H1 (cell line): ENCODE measurements around the gene POLDIP3. TPM values are rescaled to one million over a fixed set of nuclear protein-coding genes. Genes with fewer than 3 reads are reported as not detected.

Experiments
- CTCF ChIA-PET: fragments of 300-600 bp; sonication (Branson Sonifier 250); formaldehyde crosslinking; loops from one replicate; lab custom pipeline; 2021; ENCODE audit not compliant: partially characterized antibody; lab: Charles Lee
- POLR2A ChIA-PET: fragments of 300-600 bp; sonication (Branson Sonifier 250); formaldehyde crosslinking; loops from one replicate; lab custom pipeline; 2021; ENCODE audit warnings: inconsistent platforms; ENCODE audit not compliant: partially characterized antibody; lab: Charles Lee
- DNase-seq, 2 experiments: peaks; one replicate each; pipeline versions ENCODE4 v3.0.0 to v3.0.0-alpha.2; 2010 to 2022; ENCODE audit warnings: low spot score in 2 of 2, low read depth in 1 of 2, mixed read lengths in 1 of 2
- FAIRE-seq: peaks from 2 replicates; lab custom pipeline; 2011; peaks lifted over from hg19 to GRCh38; lab: Jason Lieb, UNC
- H2AFZ ChIP-seq: 2 replicates; pipeline ENCODE4 v1.8.1; 2012; ENCODE audit warnings: low read length, inconsistent platforms
- H2AK5ac ChIP-seq: 2 replicates; pipeline ENCODE4 v1.6.1; 2013; ENCODE audit warnings: low read depth, low read length
- H2BK120ac ChIP-seq: replicated peaks from 2 replicates; pipeline ENCODE3; 2013; ENCODE audit warnings: low read depth, low read length, inconsistent platforms
- H2BK12ac ChIP-seq: 2 replicates; pipeline ENCODE4 v1.6.1; 2013; ENCODE audit warnings: low read depth, low read length
- H2BK15ac ChIP-seq: 2 replicates; pipeline ENCODE4 v1.6.1; 2013; ENCODE audit warnings: low read length
- H2BK20ac ChIP-seq: 2 replicates; pipeline ENCODE4 v1.6.1; 2013; ENCODE audit warnings: low read length
- H2BK5ac ChIP-seq: 2 replicates; pipeline ENCODE4 v1.6.1; 2013; ENCODE audit warnings: low read depth, low read length
- H3K14ac ChIP-seq: 2 replicates; pipeline ENCODE4 v1.6.1; 2013; ENCODE audit warnings: inconsistent platforms; ENCODE audit not compliant: insufficient read length
- H3K18ac ChIP-seq: 2 replicates; pipeline ENCODE4 v1.6.1; 2013; ENCODE audit warnings: low read length; ENCODE audit errors: extremely low read depth
- H3K23ac ChIP-seq: 2 replicates; pipeline ENCODE4 v1.6.1; 2013; ENCODE audit warnings: inconsistent platforms; ENCODE audit not compliant: insufficient read length
- H3K23me2 ChIP-seq: 2 replicates; pipeline ENCODE4 v1.6.1; 2013; ENCODE audit warnings: low read depth, low read length
- H3K27ac ChIP-seq: 2 replicates; pipeline ENCODE4 v1.6.1; 2011; ENCODE audit warnings: low read depth, low read length, inconsistent platforms
- H3K27me3 ChIP-seq, 4 experiments: replicated peaks in 1 of 4; 1 replicate in 1 of 4; 2 replicates in 3 of 4; pipeline versions ENCODE4 v1.6.1 to v1.8.1; 2011 to 2013; ENCODE audit warnings: low read length in 3 of 4, mild to moderate bottlenecking in 3 of 4, inconsistent platforms in 2 of 4, mixed read lengths in 2 of 4, moderate library complexity in 1 of 4; ENCODE audit not compliant: control insufficient read depth in 3 of 4, insufficient read depth in 3 of 4; ENCODE audit errors: extremely low read depth in 1 of 4
- H3K36me3 ChIP-seq, 4 experiments: 2 replicates each; pipeline versions ENCODE4 v1.6.1 to v1.8.1; 2011 to 2013; ENCODE audit warnings: mild to moderate bottlenecking in 4 of 4, low read length in 3 of 4, moderate library complexity in 2 of 4, control low read depth in 1 of 4, inconsistent platforms in 1 of 4; ENCODE audit not compliant: insufficient read depth in 4 of 4, control insufficient read depth in 2 of 4
- H3K4ac ChIP-seq: replicated peaks from 2 replicates; pipeline ENCODE3; 2013; ENCODE audit warnings: low read length, low read depth, mixed read lengths, inconsistent platforms; ENCODE audit not compliant: insufficient read length
- H3K4me1 ChIP-seq, 4 experiments: replicated peaks in 1 of 4; 1 replicate in 1 of 4; 2 replicates in 3 of 4; pipeline versions ENCODE4 v1.6.1 to v1.8.1; 2011 to 2013; ENCODE audit warnings: low read length in 3 of 4, inconsistent platforms in 2 of 4, mixed read lengths in 1 of 4; ENCODE audit not compliant: insufficient read depth in 4 of 4, control insufficient read depth in 3 of 4
- H3K4me2 ChIP-seq, 2 experiments: 2 replicates each; pipeline versions ENCODE4 v1.6.1 to v1.8.1; 2011 to 2013; ENCODE audit warnings: low read depth in 2 of 2, low read length in 2 of 2, control low read depth in 1 of 2, inconsistent platforms in 1 of 2, mild to moderate bottlenecking in 1 of 2; ENCODE audit not compliant: insufficient read depth in 1 of 2
- H3K4me3 ChIP-seq, 4 experiments: fragments of 200-600, 300-600 bp in 1 of 4; sonication (generic), shearing (Covaris generic), sonication (Bioruptor Twin) in 1 of 4; 2 replicates each; pipeline versions ENCODE4 v1.5.1 to v1.8.1; 2011 to 2016; ENCODE audit warnings: low read length in 4 of 4, low read depth in 3 of 4, control low read depth in 2 of 4, inconsistent platforms in 2 of 4, mild to moderate bottlenecking in 2 of 4, mixed read lengths in 1 of 4, moderate library complexity in 1 of 4; ENCODE audit not compliant: insufficient read depth in 2 of 4; ENCODE audit errors: extremely low read depth in 1 of 4
- H3K56ac ChIP-seq: replicated peaks from 2 replicates; pipeline ENCODE3; 2013; ENCODE audit warnings: low read depth, mild to moderate bottlenecking, mixed read lengths, low read length, inconsistent platforms; ENCODE audit not compliant: insufficient read length
- H3K79me1 ChIP-seq: 2 replicates; pipeline ENCODE4 v1.6.1; 2013; ENCODE audit warnings: low read depth, low read length, control low read depth
- H3K79me2 ChIP-seq, 2 experiments: 2 replicates each; pipeline versions ENCODE4 v1.6.1 to v1.8.1; 2012 to 2013; ENCODE audit warnings: low read length in 2 of 2, mild to moderate bottlenecking in 2 of 2, inconsistent platforms in 1 of 2; ENCODE audit not compliant: insufficient read depth in 2 of 2, control insufficient read depth in 1 of 2
- H3K9ac ChIP-seq, 4 experiments: replicated peaks in 1 of 4; 1 replicate in 1 of 4; 2 replicates in 3 of 4; pipeline versions ENCODE4 v1.6.1 to v1.8.1; 2011 to 2013; ENCODE audit warnings: low read depth in 3 of 4, low read length in 3 of 4, control low read depth in 2 of 4, mild to moderate bottlenecking in 2 of 4, moderate library complexity in 2 of 4, inconsistent platforms in 1 of 4; ENCODE audit errors: extremely low read depth in 1 of 4
- H3K9me3 ChIP-seq, 2 experiments: 2 replicates each; pipeline versions ENCODE4 v1.6.1 to v1.8.1; 2012 to 2013; ENCODE audit warnings: mild to moderate bottlenecking in 2 of 2, moderate library complexity in 2 of 2, control low read depth in 1 of 2, inconsistent platforms in 1 of 2, low read depth in 1 of 2, low read length in 1 of 2, mixed read lengths in 1 of 2; ENCODE audit not compliant: insufficient read depth in 2 of 2
- H4K20me1 ChIP-seq, 2 experiments: replicated peaks in 1 of 2; 2 replicates each; pipeline versions ENCODE3 to v1.8.1; 2011 to 2013; ENCODE audit warnings: inconsistent platforms in 2 of 2, low read length in 2 of 2, mild to moderate bottlenecking in 1 of 2; ENCODE audit not compliant: insufficient read depth in 2 of 2, control insufficient read depth in 1 of 2
- H4K5ac ChIP-seq: 2 replicates; pipeline ENCODE4 v1.6.1; 2013; ENCODE audit warnings: low read length, low read depth, mixed read lengths, inconsistent platforms; ENCODE audit not compliant: insufficient read length
- H4K8ac ChIP-seq: 2 replicates; pipeline ENCODE4 v1.8.0; 2013; ENCODE audit warnings: mild to moderate bottlenecking, moderate library complexity, low read length, inconsistent platforms; ENCODE audit not compliant: insufficient read depth; ENCODE audit errors: extremely low read depth
- H4K91ac ChIP-seq: replicated peaks from 2 replicates; pipeline ENCODE3; 2013; ENCODE audit warnings: low read length, mixed read lengths, inconsistent platforms; ENCODE audit not compliant: insufficient read length
- CHD2 ChIP-seq: IDR thresholded peaks from 2 replicates; pipeline ENCODE4 v1.6.1; 2012; ENCODE audit warnings: low read length, improper control_type of control experiment
- POLR2A ChIP-seq, 2 experiments: IDR thresholded peaks; 1 replicate in 1 of 2; 2 replicates in 1 of 2; pipeline ENCODE4 v1.6.1; 2011; ENCODE audit warnings: low read depth in 2 of 2, low read length in 2 of 2, mild to moderate bottlenecking in 2 of 2; ENCODE audit errors: control extremely low read depth in 1 of 2
- SIRT6 ChIP-seq: IDR thresholded peaks from one replicate; pipeline ENCODE4 v1.7.1; 2012; ENCODE audit warnings: low read length, inconsistent platforms
- SIX5 ChIP-seq: IDR thresholded peaks from 2 replicates; pipeline ENCODE4 v1.6.1; 2011; ENCODE audit warnings: mild to moderate bottlenecking, low read depth, low read length
- WGBS, 2 experiments: shearing (Covaris generic) in 1 of 2; methylation state at CpG; one replicate each; pipeline versions ENCODE4 v1.1.6 to v1.1.7; 2013 to 2015; ENCODE audit warnings: low lambda C conversion rate in 2 of 2, mixed read lengths in 2 of 2, inconsistent platforms in 1 of 2, low coverage in 1 of 2, missing lambda C conversion rate in 1 of 2; ENCODE audit not compliant: insufficient replicate concordance in 2 of 2, insufficient coverage in 1 of 2, insufficient read length in 1 of 2; ENCODE audit errors: extremely low coverage in 1 of 2, missing lambda C conversion rate in 1 of 2; 5-methylcytosine and 5-hydroxymethylcytosine counted together
- polyA plus RNA-seq, 7 experiments: library from polyadenylated mRNA; depleted of rRNA in 3 of 7; stranded (reverse) in 5 of 7; unstranded in 2 of 7; fragments of >200 nt in 5 of 7; fragments of 200-250 nt in 2 of 7; gene quantifications; 1 replicate in 5 of 7; 2 replicates in 1 of 7; 4 replicates in 1 of 7; pipeline versions ENCODE4 v1.2.1 to v1.2.3, GENCODE V29; 2011 to 2013; ENCODE audit warnings: missing spikeins in 2 of 7, mixed read lengths in 2 of 7
- total RNA-seq: library from RNA; stranded (reverse); fragmentation: NEBNext Ultra II Directional; extraction: Animal tissue kit (Norgen Biotek cat#: 25700); gene quantifications from 2 replicates; pipeline ENCODE4 v1.2.1, GENCODE V29; 2021

POLDIP3 gene
- total and polyA plus RNA-seq, 2 of the 8 experiments (the other 6 are each of a cell fraction or from before 2014, with no cell fraction given), result 43.5 to 84.6 TPM

GRCh38 chr22:42636506-42636905 is 21.8 kb upstream of the POLDIP3 start:
- no peak overlapping the region for H3K4me3 ChIP-seq

More at GRCh38 chr22:42636506-42636905, 21.8 kb upstream of the POLDIP3 start:
- Histone ChIP-seq H3K79me2 (peaks cover 0 to 2% of the 10 kb centered on the region in 2 experiments; a peak in 1 of 4 replicates), H2AFZ (no peak overlapping the region), H3K23ac (no peak overlapping the region), H3K79me1 (no peaks in the 10 kb centered on the region; the same call in 1 of the 2 replicates), H4K91ac (no peak overlapping the region), H4K20me1 (peaks cover 0 to 9% of the 10 kb centered on the region in 2 experiments), H3K56ac (no peak overlapping the region), H3K4ac (no peak overlapping the region), H2BK15ac (no peak overlapping the region), H2BK20ac (no peak overlapping the region), H3K4me1 (peaks cover 0 to 3% (median 1%) of the 10 kb centered on the region in 4 experiments; a peak in 2 of 7 replicates), H2BK12ac (no peak overlapping the region), H3K18ac (no peak overlapping the region), H2BK120ac (no peak overlapping the region), H2BK5ac (no peak overlapping the region), H3K9me3 (no peaks in the 10 kb centered on the region), H3K14ac (no peak overlapping the region), H4K8ac (no peak overlapping the region), H3K27me3 (no peaks in the 10 kb centered on the region), H3K23me2 (no peaks in the 10 kb centered on the region), H4K5ac (no peak overlapping the region), H2AK5ac (no peak overlapping the region), H3K36me3 (peaks cover 0 to 10% (median 3%) of the 10 kb centered on the region in 4 experiments; a peak in 4 of 8 replicates), H3K27ac (no peak overlapping the region), H3K4me2 (no peak overlapping the region), H3K9ac (no peak overlapping the region)
- 92% methylated on average over 17 of the region's 17 CpGs; no CpG with 5 or more reads in 1 of the 2 experiments for WGBS, 2 experiments
- DNase-seq (no peak), FAIRE-seq (no peak)
- ChIA-PET POLR2A (interaction anchor here (1.2 to 4.0 kb wide), 4 partner anchors 12 to 21 kb away, joined by 3 to 24 read pairs (median 4); partner anchors contain the start of gene POLDIP3), CTCF (interaction anchor here (1.0 to 5.6 kb wide), 6 partner anchors 10 to 231 kb away, joined by 3 to 33 read pairs (median 4); no protein-coding TSS in a partner anchor)
- no peak for TF ChIP-seq CHD2
- TF ChIP-seq SIRT6, result no peak
- TF ChIP-seq SIX5, result no peak
- TF ChIP-seq POLR2A (IDR thresholded peaks at IDR 0.05; ENCODE audit: control extremely low read depth in 1 of 2, low read depth in 2 of 2, low read length in 2 of 2), result no peak
